ENCODE results near the gene DLG2.
A peak's percentile ranks its signal among the peaks of the same experiment; 100 is the strongest.
"Not testable (repeated sequence)": the region's sequence is repeated elsewhere in the genome, so short reads cannot be mapped to it uniquely, and the experiment has no call there.

The DLG2 gene

GRCh38 chr11:84855508-84856245 lies 771.5 kb downstream of the DLG2 start:
- H3K4me3 ChIP-seq (replicated peaks in 1 of 2; ENCODE audit: low read depth in 2 of 2, low read length in 2 of 2) = no peak overlapping the region
- DNase-seq (ENCODE audit: low read depth in 2 of 2) = peak; percentile 7 to 84
- TF ChIP-seq CTCF (IDR thresholded peaks at IDR 0.05; ENCODE audit: low read depth, low read length) = no peak

GRCh38 chr11:84854498-84854880 lies 772.7 kb downstream of the DLG2 start:
- DNase-seq (ENCODE audit: low read depth in 2 of 2) = no peak
- no peak for TF ChIP-seq CTCF (IDR thresholded peaks at IDR 0.05; ENCODE audit: low read depth, low read length)

GRCh38 chr11:84853841-84854497 lies 773.2 kb downstream of the DLG2 start:
- H3K4me3 ChIP-seq (replicated peaks in 1 of 2; ENCODE audit: low read depth in 2 of 2, low read length in 2 of 2) = no peak overlapping the region
- peak in 1 of 2 donors; percentile 34 for DNase-seq (ENCODE audit: low read depth in 2 of 2)
- no peak for TF ChIP-seq CTCF (IDR thresholded peaks at IDR 0.05; ENCODE audit: low read depth, low read length)

More at GRCh38 chr11:84854498-84854880, 772.7 kb downstream of the DLG2 start:
- no peak overlapping the region for H3K4me3 ChIP-seq (replicated peaks in 1 of 2; ENCODE audit: low read depth in 2 of 2, low read length in 2 of 2)

GRCh38 chr11:84847842-84848241 lies 779.3 kb downstream of the DLG2 start:
- H3K4me3 ChIP-seq (replicated peaks in 1 of 2; ENCODE audit: low read depth in 2 of 2, low read length in 2 of 2) = no peak overlapping the region
- DNase-seq (ENCODE audit: low read depth in 2 of 2) = no peak
- no peak for TF ChIP-seq CTCF (IDR thresholded peaks at IDR 0.05; ENCODE audit: low read depth, low read length)

- not testable (repeated sequence) for DNase-seq (ENCODE audit: low read depth in 2 of 2); H3K4me3 ChIP-seq (replicated peaks in 1 of 2; ENCODE audit: low read depth in 2 of 2, low read length in 2 of 2)
Measured at GRCh38 chr11:84840201-84840600, 786.9 kb downstream of the DLG2 start.

GRCh38 chr11:84837402-84838069 lies 789.6 kb downstream of the DLG2 start:
- DNase-seq (ENCODE audit: low read depth in 2 of 2) = no peak
- H3K4me3 ChIP-seq (replicated peaks in 1 of 2; ENCODE audit: low read depth in 2 of 2, low read length in 2 of 2) = no peak overlapping the region
- TF ChIP-seq CTCF (IDR thresholded peaks at IDR 0.05; ENCODE audit: low read depth, low read length) = no peak

GRCh38 chr11:84836371-84836770 lies 790.8 kb downstream of the DLG2 start:
- TF ChIP-seq CTCF (IDR thresholded peaks at IDR 0.05; ENCODE audit: low read depth, low read length) = no peak
- DNase-seq (ENCODE audit: low read depth in 2 of 2) = no peak
- no peak overlapping the region for H3K4me3 ChIP-seq (replicated peaks in 1 of 2; ENCODE audit: low read depth in 2 of 2, low read length in 2 of 2)
